Ishikawa (cell line): ENCODE results near the gene SCTR.

ENCODE experiments used
- CREB1 ChIP-seq: IDR thresholded peaks from 2 replicates; pipeline ENCODE4 v1.6.1; 2012; ENCODE audit warnings: low read depth
- EGR1 ChIP-seq: IDR thresholded peaks from 2 replicates; pipeline ENCODE4 v1.6.1; 2012

DNA sequence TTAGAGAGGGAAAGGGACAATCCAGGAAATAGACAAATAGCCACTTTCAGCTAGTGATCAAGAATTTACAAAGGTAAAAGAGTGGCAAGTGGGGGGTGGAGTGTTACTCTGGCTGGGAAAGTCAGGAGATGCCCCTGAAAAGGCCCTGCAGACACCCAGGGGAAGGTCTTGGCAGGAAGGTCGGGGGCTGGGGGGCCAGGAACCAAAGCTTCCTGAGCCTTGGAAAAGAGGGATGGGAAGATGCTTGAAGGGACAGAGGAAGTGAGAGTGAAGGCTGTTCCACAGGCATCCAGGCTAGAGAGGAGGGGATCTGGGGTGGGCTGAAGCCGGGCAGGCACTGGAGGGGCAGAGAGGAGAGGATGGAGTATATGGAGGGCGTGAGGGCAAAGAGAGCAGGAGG, 96.5 kb downstream of the SCTR start:
- TF ChIP-seq EGR1 (no peak), CREB1 (no peak)
